Mucosa of descending colon (tissue), 3 donors: ENCODE results near the gene FER. TPM values are rescaled to one million over a fixed set of nuclear protein-coding genes. Genes with fewer than 3 reads are reported as not detected.
"Not testable (repeated sequence)": the region's sequence is repeated elsewhere in the genome, so short reads cannot be mapped to it uniquely, and the experiment has no call there.

Experiments used
- ATAC-seq: fragments of 200-7000 bp; cut with Tn5 transposase; one replicate; pipeline ENCODE4 v1.9.1; 2020; ENCODE audit warnings: mild to moderate bottlenecking, moderate library complexity
- DNase-seq, 3 donors: peaks; one replicate each; pipeline ENCODE4 v3.0.0-alpha.2; 2020
- H3K36me3 ChIP-seq: fragments of 200-600 bp; one replicate; pipeline ENCODE4 v1.8.0; 2021; ENCODE audit warnings: low read depth, mild to moderate bottlenecking
- H3K4me1 ChIP-seq: fragments of 200-600 bp; one replicate; pipeline ENCODE4 v1.8.0; 2021; ENCODE audit warnings: low read depth, mild to moderate bottlenecking
- H3K4me3 ChIP-seq: fragments of 200-600 bp; one replicate; pipeline ENCODE4 v1.8.0; 2021; ENCODE audit warnings: mild to moderate bottlenecking
- H3K9me3 ChIP-seq: fragments of 200-600 bp; one replicate; pipeline ENCODE4 v1.8.0; 2021; ENCODE audit warnings: mild to moderate bottlenecking
- intact Hi-C, 2 donors: fragments of 100-400 bp; cut with DNase I in 1 of 2; cut with micrococcal nuclease in 1 of 2; formaldehyde crosslinking; loops; one replicate each; pipeline versions ENCODE4 v1.11.0 to v1.11.1; 2022; cut with DNase I, micrococcal nuclease
- total RNA-seq, 3 donors: library from RNA; stranded (reverse); fragmentation: NEBNext Ultra II Directional in 2 of 3; extraction: Animal tissue kit (Norgen Biotek cat#: 25700) in 2 of 3; gene quantifications; one replicate each; pipeline versions ENCODE4 v1.2.1 to v1.2.4, GENCODE V29; 2021 to 2023
- TF ChIP-seq, protein P1 (sequence below): fragments of 200-600 bp; IDR thresholded peaks from one replicate; pipeline ENCODE4 v1.8.0; 2022; ENCODE audit warnings: antibody characterized with exemption, mild to moderate bottlenecking
- donor health status: DM: no; HTN: no; CAD: no; lungs with moderate emphysema.
- donor health status: DM: no; HTN: no; CAD: no.
- donor health status: DM: no; HTN: yes; CAD: no.

The FER gene
- total RNA-seq, 3 donors from 2014 or later: 12.8 to 44.0 (median 13.6) TPM

DNA sequence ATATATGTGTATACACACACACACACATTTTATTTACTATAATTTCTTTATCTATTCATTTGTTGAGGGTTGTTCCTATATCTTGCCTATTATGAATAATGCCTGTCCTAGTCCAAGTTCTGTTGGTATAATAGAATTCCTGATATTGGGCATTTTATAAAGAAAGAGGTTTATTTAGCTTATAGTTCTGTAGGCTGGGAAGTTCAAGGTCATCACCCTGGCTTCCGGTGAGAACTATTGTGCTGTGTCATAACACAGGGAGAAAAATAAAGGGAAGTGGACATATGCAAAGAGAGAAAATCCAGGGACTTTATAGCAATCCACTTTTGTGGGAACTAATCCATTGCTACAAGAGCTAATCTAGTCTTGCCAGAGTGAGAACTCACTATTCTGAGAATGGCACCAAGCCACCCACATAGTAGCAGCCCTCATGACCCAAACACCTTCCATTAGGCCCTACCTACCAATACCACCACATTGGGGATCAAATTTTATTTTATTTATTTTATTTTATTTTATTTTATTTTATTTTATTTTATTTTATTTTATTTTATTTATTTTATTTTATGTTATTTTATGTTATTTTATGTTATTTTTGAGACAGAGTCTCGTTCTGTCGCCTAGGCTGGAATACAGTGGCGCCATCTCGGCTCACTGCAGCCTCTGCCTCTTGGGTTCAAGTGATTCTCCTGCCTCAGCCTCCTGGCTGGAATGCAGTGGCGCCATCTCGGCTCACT is 74.7 kb downstream of the FER start:
- ATAC-seq: no peak
- no peaks in the 10 kb centered on the region for H3K36me3 ChIP-seq
- no peak for DNase-seq
- H3K4me3 ChIP-seq: no peak overlapping the region
- no peaks in the 10 kb centered on the region for H3K9me3 ChIP-seq
- TF ChIP-seq, protein P1, sequence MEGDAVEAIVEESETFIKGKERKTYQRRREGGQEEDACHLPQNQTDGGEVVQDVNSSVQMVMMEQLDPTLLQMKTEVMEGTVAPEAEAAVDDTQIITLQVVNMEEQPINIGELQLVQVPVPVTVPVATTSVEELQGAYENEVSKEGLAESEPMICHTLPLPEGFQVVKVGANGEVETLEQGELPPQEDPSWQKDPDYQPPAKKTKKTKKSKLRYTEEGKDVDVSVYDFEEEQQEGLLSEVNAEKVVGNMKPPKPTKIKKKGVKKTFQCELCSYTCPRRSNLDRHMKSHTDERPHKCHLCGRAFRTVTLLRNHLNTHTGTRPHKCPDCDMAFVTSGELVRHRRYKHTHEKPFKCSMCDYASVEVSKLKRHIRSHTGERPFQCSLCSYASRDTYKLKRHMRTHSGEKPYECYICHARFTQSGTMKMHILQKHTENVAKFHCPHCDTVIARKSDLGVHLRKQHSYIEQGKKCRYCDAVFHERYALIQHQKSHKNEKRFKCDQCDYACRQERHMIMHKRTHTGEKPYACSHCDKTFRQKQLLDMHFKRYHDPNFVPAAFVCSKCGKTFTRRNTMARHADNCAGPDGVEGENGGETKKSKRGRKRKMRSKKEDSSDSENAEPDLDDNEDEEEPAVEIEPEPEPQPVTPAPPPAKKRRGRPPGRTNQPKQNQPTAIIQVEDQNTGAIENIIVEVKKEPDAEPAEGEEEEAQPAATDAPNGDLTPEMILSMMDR: no peak
- no peaks in the 10 kb centered on the region for H3K4me1 ChIP-seq
- intact Hi-C loops: no loop called here

DNA sequence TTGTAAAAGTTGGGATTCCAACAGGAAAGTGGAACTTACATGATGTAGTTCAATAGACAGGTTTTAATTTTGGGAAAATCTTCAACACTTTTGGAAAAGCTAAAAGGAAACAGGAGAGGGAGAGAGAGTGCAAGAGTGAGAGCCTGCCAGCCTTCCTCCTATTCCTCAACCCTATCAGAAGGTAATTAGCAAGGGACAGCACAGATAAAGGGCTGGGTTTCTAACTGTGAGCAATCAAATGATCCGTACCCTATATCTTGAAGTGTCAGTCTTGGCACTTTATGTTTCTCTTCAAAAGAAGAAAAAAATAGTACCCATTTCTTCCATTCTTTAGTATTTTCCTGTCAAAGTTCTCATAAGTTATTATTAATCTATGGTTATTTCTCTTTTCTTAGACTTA is 79.4 kb downstream of the FER start:
- H3K9me3 ChIP-seq: no peaks in the 10 kb centered on the region
- intact Hi-C loops: no loop called here
- DNase-seq: no peak

DNA sequence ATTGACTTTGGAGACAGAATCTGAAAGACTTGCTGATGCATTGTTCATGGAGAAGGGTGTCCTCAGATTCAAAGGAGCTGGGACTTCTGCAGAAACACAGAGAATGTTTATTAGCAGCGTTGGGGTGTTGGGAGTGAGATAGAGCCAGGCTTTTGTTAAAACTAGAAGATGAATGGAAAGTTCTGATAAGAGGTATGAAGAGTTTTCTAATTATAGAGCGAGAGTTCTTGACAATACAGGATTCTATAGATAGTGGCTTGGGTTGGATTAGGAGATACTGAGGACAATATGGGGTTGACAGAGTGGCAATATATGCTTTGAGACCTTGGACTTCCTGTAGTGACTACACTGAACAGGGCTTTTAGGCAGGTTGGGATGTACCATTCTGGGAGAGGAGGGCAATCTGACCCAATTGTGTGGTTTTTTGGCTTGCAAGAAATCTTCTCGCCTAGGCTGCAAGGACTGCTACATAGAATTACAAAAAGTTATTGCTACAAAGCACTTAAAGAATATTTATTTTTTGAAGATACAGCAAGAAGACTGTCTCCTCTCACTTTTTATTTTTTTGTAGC is 83.1 kb downstream of the FER start:
- ATAC-seq: no peak

More for the DNA sequence above, 79.4 kb downstream of the FER start:
- Histone ChIP-seq H3K4me3 (no peak overlapping the region), H3K36me3 (no peaks in the 10 kb centered on the region), H3K4me1 (no peaks in the 10 kb centered on the region)
- ATAC-seq: no peak
- TF ChIP-seq, protein P1: no peak

DNA sequence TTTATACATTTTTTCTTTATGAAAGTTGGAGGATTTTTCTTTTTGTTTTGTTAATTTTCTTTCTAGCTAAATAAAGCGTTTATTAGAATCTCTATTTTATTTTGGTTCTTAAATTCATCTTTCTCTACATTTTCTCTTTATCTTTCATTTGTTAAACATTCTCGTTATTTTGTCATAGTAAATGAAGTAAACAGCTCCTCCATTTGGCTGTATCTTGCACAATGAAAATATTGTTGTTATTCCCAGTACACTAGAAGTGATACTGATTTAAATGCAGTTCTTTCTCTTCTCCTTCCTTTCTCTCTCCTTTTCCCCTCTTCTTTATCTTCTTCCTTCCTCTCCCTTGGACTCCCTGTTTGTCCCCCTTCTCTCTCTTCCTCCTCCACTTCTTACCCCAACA is 88.8 kb downstream of the FER start:
- DNase-seq (no peak), ATAC-seq (no peak)
- H3K9me3 ChIP-seq: no peaks in the 10 kb centered on the region
- intact Hi-C loops: no loop called here
- TF ChIP-seq, protein P1: no peak
- H3K4me3 ChIP-seq: no peak overlapping the region
- H3K4me1 ChIP-seq: no peaks in the 10 kb centered on the region
- H3K36me3 ChIP-seq: no peaks in the 10 kb centered on the region

More for the DNA sequence above, 83.1 kb downstream of the FER start:
- no peaks in the 10 kb centered on the region for H3K4me1 ChIP-seq
- H3K4me3 ChIP-seq: no peak overlapping the region
- TF ChIP-seq, protein P1: no peak
- no peaks in the 10 kb centered on the region for H3K9me3 ChIP-seq
- intact Hi-C loops: no loop called here
- no peak for DNase-seq
- H3K36me3 ChIP-seq: no peaks in the 10 kb centered on the region

DNA sequence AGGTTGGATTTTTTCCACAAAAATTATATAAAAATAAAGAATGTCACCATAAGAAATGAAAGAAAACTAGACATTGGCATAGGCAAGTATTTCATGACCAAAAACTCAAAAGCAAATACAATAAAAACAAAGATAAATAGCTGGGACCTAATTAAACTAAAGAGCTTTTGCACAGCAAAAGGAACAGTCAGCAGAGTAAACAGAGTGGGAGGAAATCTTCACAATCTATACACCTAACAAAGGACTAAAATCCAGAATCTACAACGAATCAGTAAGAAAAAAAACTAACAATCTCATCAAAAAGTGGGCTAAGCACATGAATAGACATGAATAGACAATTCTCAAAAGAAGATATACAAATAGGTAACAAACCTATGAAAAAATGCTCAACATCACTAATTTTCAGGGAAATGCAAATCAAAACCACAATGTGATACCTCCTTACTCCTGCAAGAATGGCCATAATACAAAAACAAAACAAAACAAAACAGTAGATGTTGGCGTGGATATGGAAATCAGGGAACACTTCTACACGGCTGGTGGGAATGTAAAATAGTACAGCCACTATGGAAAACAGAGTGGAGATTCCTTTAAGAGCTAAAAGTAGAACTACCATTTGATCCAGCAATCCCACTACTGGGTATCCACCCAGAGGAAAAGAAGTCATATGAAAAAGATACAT is 94.7 kb downstream of the FER start:
- H3K4me3 ChIP-seq, intact Hi-C loops, ATAC-seq, H3K9me3 ChIP-seq, H3K4me1 ChIP-seq, DNase-seq, H3K36me3 ChIP-seq: not testable (repeated sequence)

DNA sequence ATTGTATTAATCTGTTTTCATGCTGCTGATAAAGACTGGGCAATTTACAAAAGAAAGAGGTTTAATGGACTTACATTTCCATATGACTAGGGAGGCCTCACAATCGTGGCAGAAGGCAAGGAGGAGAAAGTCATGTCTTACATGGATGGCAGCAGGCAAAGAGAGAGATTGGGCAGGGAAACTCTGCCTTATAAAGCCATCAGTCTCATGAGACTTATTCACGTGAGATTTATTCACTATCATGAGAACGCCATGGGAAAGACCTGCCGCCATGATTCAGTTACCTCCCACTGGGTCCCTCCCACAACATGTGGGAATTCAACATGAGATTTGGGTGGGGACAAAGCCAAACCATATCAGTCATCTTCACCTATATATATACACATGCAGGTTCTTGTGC is 103.4 kb downstream of the FER start:
- intact Hi-C loops, DNase-seq, ATAC-seq, H3K36me3 ChIP-seq, H3K4me3 ChIP-seq, H3K4me1 ChIP-seq, H3K9me3 ChIP-seq: not testable (repeated sequence)
